OCI-M2 (cell line): ENCODE results near the gene TMEM271.
"Not testable (repeated sequence)": the region's sequence is repeated elsewhere in the genome, so short reads cannot be mapped to it uniquely, and the experiment has no call there.

Source experiments
- DNase-seq: peaks from one replicate; lab custom pipeline; 2025; ENCODE audit not compliant: unreplicated experiment; lab: John Stamatoyannopoulos, UW

The TMEM271 gene

GRCh38 chr4:566508-567295 is 9.4 kb downstream of the TMEM271 start:
- no peak for DNase-seq

- no peak for DNase-seq
Measured at GRCh38 chr4:566035-566434, 10.1 kb downstream of the TMEM271 start.

- DNase-seq: not testable (repeated sequence)
Measured at GRCh38 chr4:565614-566013, 10.5 kb downstream of the TMEM271 start.

DNA sequence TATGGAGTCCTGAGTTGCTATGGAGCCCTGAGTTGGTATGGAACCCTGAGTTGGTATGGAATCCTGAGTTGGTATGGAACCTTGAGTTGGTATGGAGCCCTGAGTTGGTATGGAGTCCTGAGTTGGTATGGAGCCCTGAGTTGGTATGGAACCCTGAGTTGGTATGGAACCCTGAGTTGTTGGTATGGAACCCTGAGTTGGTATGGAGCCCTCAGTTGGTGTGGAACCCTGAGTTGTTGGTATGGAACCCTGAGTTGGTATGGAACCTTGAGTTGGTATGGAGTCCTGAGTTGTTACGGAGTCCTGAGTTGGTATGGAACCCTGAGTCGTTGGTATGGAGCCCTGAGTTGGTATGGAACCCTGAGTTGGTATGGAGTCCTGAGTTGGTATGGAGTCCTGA is 13.6 kb downstream of the TMEM271 start:
- not testable (repeated sequence) for DNase-seq

- no peak for DNase-seq
Measured at GRCh38 chr4:561426-561825, 14.7 kb downstream of the TMEM271 start.

DNA sequence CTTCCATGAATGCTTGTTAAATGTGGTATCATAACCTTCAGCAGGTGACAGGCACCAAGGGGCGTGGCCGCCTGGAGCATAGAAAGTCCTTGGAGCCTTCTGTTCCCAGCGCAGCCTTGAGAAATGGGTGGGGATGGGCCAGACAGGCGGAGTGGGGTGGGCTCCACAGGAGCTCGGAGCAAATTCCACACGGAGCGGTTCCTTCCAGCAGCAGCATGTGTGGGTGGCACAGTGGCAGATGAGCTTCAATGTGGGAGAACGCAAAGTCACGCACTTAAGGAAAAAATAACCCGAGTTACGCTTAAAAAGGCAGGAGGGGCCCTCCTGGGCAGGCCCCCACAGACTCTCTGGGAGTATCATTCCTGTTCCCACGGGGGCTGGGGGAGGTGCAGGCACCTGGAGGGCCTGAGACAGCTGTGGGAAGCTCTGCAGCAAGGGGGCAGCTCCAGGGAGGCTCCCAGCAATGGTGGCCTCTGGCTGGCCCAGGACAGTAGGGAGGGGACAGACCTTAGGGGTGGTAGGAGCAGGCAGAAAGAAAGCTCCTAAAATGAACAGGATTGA is 15.3 kb downstream of the TMEM271 start:
- no peak for DNase-seq

DNA sequence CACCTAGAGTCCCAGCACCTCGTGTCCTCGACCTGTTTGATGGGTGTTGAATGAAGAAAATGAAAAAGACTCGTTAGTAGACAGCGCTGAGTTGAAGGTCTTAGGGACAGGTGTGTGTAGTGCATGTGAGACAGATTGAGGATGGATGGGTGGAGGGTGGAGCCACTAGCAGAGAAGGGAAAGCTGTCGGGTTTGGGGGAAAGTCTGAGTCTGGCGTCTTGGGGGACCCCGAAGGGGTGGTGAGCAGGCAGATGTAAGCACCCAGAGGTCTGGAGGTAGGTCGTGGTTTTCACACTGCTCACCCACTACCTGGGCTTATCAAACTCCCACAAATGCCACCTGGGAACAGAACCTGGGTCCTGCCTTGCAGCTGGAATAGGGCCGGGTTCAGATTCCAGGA is 16.0 kb downstream of the TMEM271 start:
- no peak for DNase-seq

GRCh38 chr4:555566-556275 is 20.4 kb downstream of the TMEM271 start:
- no peak for DNase-seq

DNA sequence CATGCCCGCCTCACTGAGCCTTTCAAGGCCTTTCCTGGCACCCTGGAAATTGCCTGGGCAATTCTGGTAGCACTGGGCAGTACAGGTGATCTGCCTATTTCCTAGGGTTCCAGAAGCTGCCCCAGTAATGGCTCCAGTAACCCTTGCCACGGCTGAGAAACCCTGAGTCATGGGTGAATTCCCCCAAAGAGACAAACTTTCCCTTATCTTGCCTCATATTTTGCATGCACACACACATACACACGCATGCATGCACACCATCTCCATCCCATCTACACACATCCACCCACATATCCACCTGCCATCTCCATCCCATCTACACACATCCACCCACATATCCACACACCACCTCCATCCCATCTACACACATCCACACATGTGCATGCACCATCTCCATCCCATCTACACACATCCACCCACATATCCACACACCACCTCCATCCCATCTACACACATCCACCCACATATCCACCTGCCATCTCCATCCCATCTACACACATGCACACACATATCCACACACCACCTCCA is 21.2 kb downstream of the TMEM271 start:
- not testable (repeated sequence) for DNase-seq

DNA sequence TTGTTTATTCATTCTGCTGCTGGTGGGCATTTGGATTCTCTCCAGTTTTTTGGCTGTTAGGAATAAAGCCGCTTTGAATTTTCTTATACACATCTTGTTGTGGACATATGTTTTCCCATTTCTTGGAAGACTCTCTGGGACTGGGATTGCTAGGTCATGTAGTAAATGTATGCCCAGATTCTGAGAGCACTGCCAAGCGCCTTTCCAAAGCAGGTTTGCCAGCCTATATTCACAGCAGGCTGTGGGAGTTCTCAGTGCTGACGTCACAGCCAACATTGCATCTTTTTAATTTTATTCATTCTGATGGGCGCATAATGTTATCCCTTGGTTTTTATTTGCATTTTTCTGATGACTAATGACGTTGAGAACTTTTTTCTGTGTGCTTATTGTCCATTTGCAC is 24.1 kb downstream of the TMEM271 start:
- no peak for DNase-seq

DNA sequence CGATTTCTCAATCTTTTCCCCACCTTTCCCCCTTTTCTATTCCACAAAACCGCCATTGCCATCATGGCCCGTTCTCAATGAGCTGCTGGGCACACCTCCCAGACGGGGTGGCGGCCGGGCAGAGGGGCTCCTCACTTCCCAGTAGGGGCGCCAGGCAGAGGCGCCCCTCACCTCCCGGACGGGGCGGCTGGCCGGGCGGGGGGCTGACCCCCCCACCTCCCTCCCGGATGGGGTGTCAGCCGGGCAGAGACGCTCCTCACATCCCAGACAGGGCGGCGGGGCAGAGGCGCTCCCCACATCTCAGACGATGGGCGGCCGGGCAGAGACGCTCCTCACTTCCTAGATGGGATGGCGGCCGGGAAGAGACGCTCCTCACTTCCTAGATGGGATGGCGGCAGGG is 25.8 kb downstream of the TMEM271 start:
- DNase-seq: not testable (repeated sequence)

GRCh38 chr4:548976-549375 is 27.1 kb downstream of the TMEM271 start:
- DNase-seq: no peak

GRCh38 chr4:545612-546011 is 30.5 kb downstream of the TMEM271 start:
- DNase-seq: no peak

GRCh38 chr4:544386-545105 is 31.5 kb downstream of the TMEM271 start:
- DNase-seq: no peak

GRCh38 chr4:541271-541670 is 34.8 kb downstream of the TMEM271 start:
- no peak for DNase-seq

DNA sequence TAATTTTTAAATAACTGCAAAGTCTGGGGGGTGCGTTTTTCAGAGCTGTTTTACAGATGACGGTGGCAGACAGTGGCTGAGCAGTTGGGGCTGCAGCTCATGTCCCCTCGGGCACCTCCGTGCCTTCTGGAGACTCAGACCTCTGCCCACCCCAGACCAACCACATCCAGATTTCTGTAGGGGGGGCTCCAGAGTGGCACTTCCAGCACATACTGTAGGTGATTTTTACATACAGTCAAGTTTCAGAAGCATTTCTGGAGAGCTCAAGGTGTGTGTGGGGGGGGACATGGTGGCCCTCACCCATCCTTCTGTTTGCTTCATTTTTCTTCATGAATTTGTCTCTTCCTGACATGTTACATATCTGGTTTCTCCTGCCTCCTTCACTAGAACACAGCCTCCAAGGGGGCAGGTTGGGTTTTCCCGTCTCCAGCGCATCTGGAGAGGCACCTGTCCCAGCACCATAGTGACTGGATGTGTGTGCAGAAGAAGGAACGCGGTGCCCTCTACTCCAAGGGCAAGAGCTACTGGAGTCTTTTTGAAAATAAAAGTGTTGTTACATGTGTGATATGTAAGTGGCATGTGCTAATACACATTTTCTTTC is 37.5 kb downstream of the TMEM271 start:
- DNase-seq: no peak

DNA sequence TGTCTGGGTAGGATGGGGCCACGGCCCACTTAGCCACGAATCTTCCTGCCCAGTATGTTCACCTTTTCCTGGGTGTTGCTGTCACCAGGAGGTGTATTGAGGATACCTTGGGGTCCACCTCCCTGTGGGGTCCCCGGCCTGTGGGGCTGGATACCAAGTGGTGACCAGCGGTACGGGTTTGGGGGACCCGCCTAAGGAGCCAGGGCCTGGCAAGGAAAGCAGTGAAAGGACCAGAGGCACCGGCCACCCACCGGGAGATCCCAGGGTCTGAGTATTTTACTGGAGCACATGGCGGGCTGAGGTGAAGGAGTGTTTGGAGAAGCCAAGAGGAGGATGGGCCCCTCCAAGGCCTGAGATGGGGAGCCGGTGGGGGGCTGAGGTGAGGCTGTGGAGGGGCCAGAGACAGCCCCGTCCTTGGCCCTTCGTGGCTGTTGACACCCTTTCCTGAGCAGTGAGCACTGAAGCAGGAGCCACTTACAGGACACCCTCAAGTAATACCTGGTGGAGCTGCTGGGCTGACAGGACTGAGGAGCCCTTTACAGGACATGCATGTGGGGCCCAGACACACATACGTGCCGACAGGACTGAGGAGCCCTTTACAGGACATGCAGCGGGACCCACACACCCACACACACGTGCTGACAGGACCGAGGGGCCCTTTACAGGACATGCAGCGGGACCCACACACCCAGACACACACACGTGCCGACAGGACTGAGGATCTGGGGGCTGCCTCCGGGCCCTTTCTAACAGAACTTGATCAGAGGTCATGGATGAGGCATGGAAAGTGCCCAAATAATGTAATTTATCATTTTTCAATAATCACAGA is 38.4 kb downstream of the TMEM271 start:
- DNase-seq: no peak

DNA sequence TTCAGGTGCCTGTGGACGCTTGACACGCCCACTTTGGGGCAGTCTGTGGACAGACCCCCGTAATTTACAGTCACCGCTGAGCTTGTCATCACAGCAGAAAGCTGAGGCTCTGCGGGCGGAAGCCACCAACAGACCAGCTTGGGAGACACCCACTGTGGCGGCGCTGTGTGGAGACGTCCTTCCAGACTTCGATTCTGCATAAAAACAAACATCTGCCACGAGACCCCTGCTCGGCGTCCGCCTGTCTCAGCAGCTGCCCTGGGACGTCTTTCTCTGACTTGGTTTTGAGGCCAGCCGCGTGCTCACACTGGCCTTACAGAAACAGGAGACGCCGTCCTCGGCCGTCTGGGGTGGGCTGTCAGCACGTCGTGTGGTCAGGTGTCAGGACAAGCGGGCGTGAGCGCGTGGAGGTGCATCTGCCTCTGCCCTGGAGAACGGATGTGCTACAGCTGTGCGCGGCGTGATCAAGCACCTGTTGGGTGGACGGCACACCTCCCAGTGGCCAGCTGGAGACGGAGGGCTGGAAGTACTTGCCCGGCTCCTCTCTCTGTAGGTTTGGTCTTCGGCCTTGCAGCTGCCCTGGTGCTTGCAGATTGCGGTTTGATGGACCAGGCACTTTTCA is 39.6 kb downstream of the TMEM271 start:
- DNase-seq: no peak

DNA sequence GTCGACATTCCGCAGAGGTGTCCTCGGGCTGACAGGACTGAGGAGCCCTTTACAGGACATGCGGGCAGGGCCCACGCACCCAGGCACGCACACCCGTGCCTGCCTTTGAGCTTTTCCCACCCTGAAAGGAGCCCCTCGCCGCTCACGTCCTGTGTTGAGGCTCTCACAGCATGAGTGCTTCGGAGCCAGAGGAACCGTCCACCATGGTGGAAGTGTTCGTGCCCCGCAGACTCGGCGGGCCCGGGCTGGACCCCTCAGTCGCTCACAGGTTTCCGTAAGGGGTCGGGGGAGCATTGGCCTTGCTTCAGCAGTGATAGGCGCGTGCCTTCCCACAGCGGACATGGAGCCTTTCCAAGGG is 40.2 kb downstream of the TMEM271 start:
- DNase-seq: no peak
